ENCODE results near the gene RANBP3.

RANBP3 gene

DNA sequence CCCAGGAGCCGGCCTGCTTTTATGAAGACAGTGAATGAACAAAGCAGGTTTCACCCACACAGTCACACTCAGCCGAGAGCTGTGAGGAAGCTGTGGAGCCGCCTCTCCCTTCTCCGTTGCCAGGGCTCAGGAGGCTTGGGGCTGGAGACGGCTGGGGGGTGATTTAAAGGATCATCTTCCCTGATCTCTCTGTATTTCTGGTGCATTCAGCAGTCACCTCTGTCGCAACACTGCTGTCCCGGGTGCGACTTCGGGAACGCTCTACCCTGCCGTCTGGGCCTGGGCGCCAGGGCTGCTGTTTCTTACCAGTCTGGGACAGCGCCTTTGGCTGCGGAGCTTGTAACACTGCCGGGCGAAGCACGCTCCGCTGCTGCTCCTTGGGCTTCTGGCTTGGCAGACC lies 45.8 kb downstream of the RANBP3 start:
- TF ChIP-seq, protein P1, sequence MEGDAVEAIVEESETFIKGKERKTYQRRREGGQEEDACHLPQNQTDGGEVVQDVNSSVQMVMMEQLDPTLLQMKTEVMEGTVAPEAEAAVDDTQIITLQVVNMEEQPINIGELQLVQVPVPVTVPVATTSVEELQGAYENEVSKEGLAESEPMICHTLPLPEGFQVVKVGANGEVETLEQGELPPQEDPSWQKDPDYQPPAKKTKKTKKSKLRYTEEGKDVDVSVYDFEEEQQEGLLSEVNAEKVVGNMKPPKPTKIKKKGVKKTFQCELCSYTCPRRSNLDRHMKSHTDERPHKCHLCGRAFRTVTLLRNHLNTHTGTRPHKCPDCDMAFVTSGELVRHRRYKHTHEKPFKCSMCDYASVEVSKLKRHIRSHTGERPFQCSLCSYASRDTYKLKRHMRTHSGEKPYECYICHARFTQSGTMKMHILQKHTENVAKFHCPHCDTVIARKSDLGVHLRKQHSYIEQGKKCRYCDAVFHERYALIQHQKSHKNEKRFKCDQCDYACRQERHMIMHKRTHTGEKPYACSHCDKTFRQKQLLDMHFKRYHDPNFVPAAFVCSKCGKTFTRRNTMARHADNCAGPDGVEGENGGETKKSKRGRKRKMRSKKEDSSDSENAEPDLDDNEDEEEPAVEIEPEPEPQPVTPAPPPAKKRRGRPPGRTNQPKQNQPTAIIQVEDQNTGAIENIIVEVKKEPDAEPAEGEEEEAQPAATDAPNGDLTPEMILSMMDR (conservative IDR thresholded peaks at IDR 0.05) = no peak
- no peak overlapping the region for H3K27ac ChIP-seq

DNA sequence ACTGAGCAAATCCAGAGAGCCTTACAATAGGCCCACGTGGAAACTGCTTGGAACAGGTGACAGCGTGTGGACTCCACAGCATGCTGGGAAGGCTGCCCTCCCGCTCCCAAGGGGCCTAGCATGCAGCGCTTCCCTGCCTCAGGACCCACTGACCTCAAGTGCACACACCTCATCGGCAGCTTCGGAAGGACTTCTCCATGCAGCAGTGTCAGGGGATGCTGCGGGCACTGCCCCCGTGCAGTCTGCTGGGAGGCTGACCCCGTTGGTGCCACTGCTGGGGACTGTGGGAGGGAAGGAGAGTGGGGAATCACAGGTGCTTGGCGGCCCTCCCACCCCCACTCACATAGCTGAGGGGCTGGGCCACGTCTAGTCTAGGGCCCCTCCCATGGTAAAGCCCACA lies 46.7 kb downstream of the RANBP3 start:
- no peak overlapping the region for H3K27ac ChIP-seq
- TF ChIP-seq, protein P1 (conservative IDR thresholded peaks at IDR 0.05) = no peak

DNA sequence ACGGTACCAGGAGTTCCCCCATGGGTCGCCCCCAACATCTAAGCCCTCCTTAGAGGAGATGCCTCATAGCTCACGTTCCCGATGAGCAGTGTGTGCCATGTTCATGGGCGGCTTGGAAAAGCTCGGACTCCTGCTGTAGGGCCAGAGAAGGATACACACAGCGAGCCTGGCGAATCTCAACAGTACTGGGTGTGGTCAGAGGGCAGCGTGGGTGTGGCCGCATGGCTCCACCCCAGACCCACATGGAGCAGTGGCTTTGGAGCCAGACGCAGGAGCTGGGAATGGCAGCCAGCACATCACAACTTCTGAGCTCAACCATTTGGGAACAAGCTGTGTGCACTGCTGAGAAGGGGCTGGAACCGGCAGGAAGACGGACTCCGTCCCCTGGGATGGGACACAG lies 48.3 kb downstream of the RANBP3 start:
- no peak overlapping the region for H3K27ac ChIP-seq
- TF ChIP-seq, protein P1 (conservative IDR thresholded peaks at IDR 0.05) = no peak

DNA sequence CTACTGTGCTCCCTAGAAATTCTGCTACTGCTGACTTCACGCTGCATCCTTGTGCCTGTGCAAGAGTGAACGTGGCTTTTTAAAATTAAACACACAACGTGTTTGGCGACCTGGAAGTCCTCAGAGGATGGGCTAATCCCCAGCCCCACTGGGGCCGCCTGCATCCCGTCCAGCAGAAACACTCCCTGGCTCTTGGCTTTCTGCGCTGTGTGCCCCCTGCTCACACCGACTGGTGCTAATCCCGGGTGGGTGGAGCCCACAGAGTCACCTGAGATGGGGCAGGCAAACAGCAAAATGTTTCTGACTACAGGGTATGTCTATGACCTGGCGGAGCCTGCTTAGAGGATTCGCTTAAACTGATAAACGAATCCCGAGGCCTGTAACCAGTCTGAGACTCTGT lies 48.8 kb downstream of the RANBP3 start:
- TF ChIP-seq, protein P1 (conservative IDR thresholded peaks at IDR 0.05) = no peak
- no peak overlapping the region for H3K27ac ChIP-seq

DNA sequence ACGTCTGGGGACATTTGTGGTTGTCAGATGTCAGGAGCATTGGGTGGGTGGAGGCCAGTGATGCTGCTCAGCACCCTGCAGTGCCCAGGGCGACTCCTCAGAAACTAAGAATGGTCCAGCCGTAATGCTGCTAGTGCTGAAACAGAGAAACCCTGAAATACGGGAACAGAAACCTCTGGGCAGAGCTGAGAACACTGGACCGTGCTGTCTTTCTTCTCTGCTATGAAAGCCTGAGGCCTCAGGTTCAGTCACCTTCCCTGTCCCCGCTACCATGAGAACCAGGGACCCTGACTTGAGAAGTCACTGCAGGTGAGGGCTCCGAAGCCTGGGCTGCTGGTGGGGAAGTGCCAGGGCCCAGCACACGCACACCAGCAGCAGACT lies 50.5 kb downstream of the RANBP3 start:
- no peak overlapping the region for H3K27ac ChIP-seq
- TF ChIP-seq, protein P1 (conservative IDR thresholded peaks at IDR 0.05) = no peak

DNA sequence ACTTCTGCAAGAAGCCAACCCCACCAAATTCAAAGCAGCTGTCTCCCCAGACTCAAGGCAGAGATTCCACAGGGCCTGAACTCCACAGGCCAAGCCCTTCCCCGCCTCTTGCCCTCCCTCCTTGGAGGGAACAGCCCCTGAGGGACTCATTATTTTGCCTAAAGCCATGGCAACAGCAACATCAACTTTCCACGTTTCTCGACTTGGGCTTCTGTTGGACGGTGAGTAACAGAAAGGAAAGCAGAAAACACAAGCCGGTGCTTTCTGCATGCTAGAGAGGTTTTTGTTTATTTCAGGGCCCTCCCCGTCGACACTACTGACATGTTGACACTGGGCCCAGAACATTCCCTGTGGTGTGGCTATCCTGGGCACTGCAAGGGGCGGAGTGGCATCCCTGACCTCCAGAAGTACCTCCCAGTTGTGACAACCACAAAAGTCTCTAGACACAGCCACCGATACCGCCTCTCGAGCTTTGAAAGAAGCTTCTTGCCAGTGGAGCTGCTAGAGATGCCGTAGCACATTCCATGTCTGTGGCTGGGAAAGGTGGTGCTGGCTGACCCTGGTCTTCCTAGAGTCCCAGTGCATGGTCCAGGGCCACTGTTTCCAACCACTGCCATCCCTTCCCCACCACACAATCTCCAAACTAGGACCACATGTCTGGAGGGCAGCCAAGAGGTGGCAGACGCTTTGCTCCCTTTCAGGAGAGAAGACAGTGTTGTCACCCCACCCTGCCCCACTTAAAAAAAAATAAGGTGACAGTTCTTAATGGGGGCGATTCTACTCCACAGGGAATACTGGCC lies 51.1 kb downstream of the RANBP3 start:
- TF ChIP-seq, protein P1 (conservative IDR thresholded peaks at IDR 0.05) = no peak
- H3K27ac ChIP-seq = no peak overlapping the region

DNA sequence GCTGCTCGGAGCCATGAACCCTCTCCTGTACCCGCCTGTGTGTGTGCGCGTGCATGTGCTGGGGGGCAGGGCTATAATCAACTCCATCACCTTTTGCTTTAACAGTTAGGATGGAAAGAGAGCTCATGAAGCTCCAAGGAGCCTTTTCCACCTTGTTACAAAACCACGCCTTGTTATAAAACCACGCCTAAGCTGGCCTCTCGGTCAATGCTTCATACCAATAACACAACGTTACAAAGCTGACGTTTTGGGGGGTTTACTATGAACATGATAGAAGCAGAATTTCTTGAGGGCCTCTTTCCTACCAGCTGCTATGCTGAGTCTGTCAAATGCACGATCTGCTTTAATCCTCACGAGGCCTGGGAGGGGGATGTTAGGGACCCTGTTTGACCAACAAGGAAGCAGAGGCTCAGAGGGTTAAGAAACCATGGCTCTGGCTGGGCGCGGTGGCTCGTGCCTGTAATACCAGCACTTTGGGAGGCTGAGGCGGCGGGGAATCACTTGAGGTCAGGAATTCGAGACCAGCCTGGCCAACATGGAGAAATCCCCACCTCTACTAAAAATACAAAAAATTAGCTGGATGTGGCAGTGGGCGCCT lies 52.0 kb downstream of the RANBP3 start:
- H3K27ac ChIP-seq = no peak overlapping the region
- TF ChIP-seq, protein P1 (conservative IDR thresholded peaks at IDR 0.05) = no peak

Data from VCaP (cell line).